HTR-8/SVneo (cell line): ENCODE data around the gene LRRC75B.
A peak's percentile ranks its signal among the peaks of the same experiment; 100 is the strongest.
"Not testable (repeated sequence)": the region's sequence is repeated elsewhere in the genome, so short reads cannot be mapped to it uniquely, and the experiment has no call there.

Source experiments
- DNase-seq: peaks from one replicate; pipeline ENCODE4 v3.0.0; 2011; ENCODE audit warnings: low spot score, mixed read lengths; ENCODE audit not compliant: insufficient read length
- FAIRE-seq: peaks from 2 replicates; lab custom pipeline; 2011; peaks lifted over from hg19 to GRCh38; lab: Jason Lieb, UNC

The LRRC75B gene

DNA sequence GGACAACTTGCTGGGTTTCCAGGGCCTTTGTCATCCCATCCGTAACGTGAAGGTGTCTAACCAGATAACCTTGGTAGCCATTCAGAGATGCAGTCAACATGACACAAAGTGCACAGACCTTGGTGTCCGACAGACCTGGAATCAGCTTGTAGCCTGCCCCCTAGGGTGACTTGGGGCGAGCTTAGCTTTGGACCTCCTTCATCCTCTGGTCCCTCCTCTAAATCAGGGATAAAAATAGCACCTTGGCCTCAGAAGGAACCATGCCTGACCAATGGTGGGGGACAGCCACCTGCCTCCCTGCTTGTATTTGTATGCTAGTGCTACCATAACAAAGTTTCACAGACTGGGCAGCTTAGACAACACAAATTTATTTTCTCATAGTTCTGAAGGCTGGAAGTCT is 33.4 kb downstream of the LRRC75B start:
- no peak for DNase-seq
- no peak for FAIRE-seq

DNA sequence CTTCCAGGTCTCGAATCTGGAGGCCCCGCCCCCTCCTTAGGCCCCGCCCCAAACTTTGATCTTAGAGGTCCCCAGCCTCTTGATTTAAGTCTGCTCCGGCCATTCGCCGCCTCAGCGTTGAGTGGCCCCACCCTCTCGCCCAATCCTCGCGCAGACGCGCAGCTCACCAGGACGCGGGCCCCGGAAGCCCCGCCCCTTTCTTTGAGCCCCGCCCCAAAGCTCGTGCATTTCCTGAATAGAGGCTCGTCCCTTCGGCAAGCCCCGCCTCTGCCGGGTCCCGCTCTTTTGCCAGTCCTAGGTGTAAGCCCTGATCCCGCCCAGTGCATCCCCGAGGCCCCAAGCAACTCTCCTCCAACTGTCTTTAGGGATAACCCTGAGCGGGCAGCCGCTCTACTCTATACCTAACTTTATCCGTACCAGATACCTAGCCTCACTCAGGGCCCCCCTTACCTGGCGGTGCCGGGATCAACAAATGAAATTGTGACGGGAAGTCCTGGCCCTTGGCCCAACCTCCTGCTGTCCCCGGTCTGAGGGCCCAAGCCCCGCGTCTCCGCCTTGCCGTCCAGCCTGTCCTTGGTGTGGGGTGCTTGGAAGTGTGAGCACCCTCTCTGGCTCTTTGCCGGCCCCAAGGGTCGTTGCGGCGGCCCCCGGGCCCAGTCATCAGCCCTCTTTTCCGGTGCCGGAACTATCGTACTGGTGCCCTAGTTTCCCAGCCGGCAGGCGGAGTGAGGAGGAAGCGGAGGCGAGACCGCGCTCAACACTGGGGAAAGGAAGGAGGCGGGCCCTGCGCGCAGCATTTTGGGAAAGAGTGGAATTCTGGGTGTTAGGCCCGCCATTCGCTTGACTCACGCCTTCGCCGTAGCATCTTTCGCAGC is 37.5 kb downstream of the LRRC75B start, which contains the start of gene SNRPD3:
Gene SNRPD3 (plus strand): TSS at position 835 of the 875 bp plus-strand sequence. CDS start 1,676 bp downstream, outside the sequence.
- no peak for FAIRE-seq
- peak; percentile 96 for DNase-seq

DNA sequence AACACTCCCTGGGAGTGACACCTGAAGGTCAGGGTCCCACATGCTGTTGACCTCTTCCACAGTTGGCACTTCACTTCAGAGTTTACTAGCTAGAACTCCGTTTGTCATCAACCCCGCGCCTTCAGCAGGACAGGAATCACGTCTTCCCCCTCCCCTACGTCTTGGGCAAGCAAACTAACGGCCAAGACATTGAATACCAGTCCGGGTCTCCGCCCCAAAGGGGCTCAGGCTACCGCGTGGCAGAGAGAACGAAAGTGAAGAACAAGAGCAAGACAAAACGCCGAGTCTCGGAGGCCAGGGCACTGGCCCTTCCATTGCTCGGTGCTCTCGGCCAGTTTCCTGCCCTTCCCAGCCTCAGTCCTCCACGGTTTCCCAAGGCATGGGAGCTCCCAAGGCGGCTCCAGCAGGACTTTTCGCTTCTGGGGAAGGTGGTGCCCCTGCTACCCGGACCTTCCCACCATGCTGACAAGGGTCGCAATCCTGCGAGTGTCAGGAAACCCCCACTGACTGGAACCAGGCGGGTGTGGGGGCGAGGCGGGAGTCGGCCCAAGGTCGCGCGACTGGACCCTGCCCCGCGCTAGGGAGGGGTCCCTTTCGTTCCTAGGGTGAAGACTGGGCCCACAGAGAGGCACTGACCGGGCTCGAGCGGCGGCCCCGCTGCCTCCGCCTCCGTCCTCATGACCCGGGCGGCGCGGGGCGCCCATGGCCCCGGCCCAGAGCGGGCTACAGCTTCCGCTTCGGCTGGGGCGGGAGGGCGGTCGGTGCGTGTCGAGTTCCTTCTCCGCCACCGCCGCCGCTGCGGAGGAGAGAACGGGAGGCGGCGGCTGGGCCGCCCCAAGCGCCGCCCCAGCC is 38.3 kb downstream of the LRRC75B start, which contains the start of gene GUCD1:
Gene GUCD1 (minus strand): TSS at position 826 of the 852 bp plus-strand sequence. CDS start 147 bp downstream, at position 679.
- DNase-seq (no peak), FAIRE-seq (no peak)

DNA sequence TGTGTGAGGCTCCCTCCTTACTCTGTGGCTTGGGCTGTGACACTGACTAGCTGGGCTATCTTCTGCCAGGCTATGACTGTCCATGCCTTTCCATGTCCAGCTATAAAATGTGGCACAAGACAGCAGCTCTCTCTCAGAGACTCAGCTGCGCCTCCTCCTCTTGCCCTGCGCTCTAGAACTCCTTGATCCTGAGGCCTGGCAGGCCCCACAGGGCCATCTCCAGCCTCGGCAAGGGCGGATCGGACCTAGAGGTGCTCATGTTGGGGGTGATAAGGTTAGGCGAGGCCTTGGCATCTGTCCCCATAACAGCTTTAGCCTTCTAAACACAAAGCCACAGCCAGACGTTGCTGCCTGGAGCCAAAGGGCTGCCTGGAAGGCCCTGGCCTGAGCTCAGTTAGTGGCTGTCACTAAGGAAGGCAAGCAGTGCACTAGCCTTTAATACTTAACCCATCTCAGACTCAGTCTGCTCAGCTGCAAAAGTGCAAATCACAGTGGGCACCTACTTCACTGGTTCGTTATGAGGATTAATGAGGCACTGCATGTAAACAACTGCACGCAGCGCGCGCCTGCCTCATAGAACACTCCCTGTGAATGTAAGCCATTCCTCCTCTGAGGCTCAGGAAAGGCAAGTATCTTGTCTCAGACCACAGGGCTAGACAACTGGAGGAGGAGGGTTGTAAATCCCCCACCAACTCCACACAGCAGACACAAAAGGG is 39.1 kb downstream of the LRRC75B start:
- FAIRE-seq (no peak), DNase-seq (no peak)

DNA sequence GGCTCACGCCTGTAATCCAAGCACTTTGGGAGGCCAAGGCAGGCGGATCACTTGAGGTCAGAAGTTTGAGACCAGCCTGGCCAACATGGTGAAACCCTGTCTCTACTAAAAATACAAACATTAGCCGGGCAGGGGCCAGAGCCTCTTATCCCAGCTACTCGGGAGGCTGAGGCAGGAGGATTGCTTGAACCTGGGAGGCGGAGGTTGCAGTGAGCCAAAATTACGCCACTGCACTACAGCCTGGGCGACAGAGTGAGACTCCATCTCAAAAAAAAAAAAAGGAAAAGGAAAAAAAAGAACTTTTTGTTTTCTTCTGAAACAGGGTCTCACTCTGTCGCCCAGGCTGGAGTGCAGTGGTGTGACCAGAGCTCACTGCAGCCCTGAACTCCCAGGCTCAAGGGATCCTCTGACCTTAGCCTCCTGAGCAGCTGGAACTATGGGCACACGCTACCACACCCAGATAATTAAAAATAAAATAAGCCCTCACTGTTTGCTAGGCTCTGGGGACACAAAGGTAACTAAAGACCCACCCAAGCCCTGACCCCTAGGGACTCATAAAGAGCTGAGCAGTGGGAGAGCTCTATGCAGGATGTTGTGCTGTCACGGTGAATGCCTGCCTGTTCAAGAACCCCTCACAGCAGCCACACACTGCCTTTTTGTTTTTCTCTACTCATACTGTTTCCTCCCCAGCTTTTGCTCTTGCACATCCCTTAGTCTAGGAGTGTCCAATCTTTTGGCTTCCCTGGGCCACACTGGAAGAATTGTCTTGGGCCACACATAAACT is 40.2 kb downstream of the LRRC75B start:
- FAIRE-seq, DNase-seq: not testable (repeated sequence)

DNA sequence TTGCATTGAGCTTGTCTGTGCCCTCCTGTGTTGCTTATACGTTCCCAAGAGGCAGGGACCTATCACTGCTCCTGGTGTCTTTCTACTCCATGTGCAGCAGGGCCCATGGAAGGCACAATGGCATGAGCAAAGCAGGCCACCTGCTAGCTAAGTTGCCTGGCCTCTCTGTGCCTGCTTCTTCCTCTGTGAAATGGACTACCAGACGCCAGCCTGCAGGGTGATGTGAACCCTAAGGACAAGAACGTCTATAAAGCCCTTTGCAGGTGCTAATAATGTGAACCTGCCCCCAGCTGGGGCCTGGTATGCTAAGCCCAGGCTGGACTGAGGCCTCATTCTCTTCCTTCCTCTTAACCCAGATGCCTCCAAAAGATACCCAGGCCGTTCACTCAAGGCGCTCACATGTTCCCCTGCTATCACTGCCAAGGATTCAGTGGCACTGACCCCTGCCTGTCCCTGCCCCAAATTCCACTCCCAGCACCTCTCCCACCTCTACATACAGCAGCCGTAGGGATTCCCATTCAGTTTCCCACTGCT is 41.9 kb downstream of the LRRC75B start:
- FAIRE-seq (no peak), DNase-seq (no peak)

DNA sequence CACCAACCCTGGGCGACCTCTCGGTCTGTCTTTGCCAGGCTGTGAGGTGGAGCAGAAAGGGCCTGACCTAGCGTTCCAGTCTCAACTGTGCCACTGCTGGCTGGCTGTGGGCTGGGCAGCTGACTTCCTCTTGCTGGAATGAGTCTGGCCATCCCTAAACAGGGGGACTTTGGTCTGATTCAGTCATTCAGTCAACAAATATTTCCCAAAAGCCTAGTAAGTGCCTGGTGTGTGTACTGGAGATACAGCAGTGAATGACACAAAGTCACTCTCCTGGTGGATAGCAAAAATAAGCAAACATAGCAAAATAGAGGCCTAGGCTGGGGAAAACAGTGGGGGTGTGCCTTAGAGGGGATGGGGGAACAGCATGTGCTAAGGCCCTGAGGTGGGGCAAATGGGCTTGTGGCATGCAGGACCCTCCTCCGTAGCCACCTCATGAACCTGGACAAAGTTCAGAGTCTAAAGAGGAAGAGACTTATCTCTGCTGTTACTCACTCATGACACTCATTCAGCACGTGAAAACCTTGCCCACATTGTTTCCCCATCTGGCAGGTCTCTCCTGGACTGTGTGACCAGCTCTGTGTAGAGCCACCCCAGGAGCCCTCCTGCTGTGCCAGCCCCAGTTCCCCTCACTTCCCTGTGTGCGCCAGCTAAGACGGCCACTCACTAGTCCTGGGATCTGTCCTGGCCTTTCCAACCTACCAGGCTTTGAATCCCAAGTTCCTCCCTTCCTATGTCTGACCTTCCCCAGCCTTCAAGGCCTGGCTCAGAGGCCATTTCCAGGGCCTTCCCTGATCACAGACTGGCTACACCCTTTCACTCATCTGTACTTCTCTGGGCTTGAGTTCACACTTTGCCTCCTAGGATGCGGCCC is 42.6 kb downstream of the LRRC75B start:
- FAIRE-seq (no peak), DNase-seq (no peak)

DNA sequence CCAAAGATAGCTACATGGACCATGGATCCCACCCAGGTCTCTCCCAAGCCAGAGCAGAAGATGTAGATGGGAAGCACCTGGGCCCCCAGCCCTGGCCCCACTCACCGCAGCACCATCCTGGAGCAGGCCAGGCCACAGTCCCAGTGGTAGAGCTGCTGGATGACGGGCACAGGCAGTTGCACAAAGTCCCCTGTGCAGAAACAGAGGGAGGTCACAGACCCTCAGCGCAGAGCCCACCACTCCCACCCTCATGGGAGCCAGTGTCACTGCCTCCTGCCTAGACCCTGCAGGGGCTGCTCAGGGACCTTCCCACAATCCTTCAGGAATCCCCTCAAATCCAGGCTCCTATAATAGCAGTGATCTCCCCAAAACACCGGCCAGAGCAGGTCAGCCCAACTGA is 44.1 kb downstream of the LRRC75B start:
- DNase-seq (no peak), FAIRE-seq (no peak)

DNA sequence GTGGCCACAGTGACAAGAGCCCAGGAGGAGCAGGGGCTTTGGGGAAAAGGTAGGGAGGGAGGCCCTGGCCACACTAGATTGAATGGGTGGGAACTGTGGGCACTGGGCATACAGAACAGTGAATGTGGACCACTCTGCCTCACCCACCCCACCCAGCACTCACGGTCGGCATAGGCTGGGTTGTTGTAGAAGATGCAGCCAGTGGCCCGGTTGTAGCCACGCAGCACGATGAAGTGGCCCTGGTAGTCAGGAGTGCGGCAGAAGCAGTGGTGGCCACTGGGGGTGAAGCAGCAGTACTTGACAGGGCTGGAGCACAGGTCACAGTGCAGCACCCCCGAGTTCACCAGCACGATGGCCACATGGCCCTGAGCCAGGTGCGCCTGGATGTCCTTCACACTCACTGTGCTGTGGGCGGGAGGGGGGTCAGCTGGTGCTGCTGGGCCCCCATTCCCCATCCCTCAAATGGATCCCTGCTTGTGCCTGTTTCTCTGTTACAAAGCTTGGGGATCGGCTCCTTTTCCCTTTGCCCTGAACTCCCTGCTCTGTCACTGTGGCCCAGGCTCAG is 49.1 kb downstream of the LRRC75B start:
- no peak for DNase-seq
- FAIRE-seq = no peak

DNA sequence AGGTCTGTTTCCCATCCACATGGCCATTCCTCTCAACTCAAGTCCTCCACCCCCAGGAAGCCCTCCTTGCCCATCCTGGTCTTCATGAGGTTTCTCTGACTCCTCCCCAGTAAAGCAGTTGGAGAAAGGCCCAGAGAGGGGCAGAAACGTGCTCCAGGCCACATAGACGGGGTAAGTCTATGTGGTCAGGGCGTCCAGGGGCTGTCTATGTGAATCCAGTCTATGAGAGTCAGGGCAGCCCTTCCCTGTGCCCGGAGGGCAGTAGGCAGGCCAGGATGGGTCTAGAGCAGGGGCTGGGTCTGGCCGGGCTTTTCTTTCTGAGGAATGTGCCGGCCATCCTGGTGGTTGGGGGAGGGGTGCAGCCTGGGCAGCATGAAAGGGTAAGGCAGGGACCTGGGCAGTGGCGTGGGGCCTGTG is 49.7 kb downstream of the LRRC75B start:
- no peak for FAIRE-seq

DNA sequence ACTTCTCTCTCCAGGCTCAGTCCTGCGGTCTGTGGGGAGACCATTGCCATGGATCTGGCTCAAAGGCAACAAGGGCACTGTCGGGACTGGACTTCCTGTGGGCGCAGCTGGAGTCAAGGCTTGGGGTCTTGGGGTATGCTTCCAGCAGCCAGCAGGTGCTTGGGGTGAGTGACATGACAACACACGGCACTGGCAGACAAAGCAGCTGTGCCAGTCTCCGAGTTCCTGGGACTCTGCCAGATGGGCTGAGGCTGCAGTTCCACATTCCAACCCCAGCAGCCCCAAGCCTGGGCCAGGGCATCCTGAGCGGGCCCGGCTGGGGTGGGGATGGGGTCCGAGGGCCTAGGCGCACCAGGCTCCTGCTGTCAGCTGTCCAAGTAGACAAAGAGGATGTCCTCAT is 50.2 kb downstream of the LRRC75B start:
- DNase-seq (no peak), FAIRE-seq (no peak)

More for the DNA sequence above, 49.7 kb downstream of the LRRC75B start:
- no peak for DNase-seq

DNA sequence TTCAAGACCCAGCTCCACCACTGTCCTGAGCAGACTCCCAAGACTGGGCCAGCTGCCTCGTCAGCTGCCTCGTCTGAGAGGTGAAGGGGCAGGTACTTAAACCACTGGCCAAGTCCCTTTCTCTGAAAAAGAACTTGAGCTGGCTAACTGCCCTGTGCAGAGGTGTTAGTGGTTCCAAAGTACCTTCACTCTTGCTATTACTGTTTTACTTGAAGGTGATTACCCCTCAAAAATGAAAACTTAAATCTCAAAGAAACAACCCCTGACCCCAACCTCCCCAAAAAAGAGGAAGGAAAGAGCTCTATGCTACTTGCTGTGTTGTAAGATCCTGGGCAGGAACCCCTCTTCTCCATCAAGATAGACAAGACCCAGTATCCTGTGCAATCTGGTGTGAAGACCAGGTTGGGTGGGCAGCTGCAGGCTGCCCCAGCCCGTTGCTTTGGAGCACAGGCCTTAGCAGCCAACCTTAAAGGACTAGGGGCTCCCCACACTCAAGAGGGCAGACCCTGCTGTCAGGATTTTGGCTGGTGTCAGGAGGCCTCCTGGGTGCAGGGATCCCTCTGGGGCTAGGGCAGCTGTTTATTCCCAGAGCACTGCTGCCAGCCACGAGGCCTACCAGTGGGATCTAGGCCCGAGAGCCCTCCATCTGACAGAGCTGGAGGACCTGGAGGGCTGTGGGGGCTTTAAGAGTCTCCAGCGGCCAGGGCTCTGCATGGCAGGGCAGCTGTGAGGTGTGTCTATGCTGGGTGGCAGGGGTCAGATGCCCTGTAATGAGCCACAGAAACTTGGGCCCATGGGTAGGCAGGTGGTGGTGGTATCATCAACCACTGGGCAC is 51.0 kb downstream of the LRRC75B start:
- FAIRE-seq = no peak
- DNase-seq = no peak

DNA sequence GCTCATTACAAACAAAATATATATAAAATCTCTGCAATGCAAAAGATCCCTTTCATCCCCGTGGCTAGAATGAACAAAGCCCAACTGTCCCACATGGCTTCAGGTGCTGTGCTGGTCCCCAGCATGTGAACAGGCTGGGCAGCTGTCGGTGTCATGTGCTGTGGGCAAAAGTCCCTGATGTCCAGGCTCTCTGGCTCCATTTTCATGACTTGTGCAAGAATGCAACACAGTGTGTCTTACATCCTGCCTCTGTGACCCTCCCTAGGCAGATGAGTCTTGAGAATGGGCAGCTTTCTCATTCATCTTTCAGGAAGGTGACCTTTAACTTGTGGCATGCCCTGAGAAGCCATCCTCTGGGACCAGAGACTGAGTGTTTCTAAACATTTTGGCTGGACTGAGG is 52.4 kb downstream of the LRRC75B start:
- FAIRE-seq (no peak), DNase-seq (no peak)

DNA sequence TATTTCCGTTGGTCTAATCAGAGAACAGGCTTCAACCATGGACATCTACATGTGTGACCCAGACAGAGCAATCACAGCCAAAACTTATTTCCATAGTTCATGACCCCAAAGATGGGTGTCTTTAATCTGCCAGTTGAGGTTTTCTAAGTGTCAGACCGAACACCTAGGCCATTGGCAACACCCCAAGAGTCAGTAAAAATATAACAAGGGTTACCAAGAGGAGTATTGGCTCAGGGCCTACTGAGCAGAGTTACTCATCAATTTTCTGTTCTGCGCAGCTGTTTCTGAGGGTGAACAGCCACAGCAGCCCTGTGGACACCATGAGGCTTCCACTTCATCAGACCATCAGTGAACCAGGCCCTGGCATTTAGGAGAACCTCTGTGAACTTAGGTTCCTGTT is 56.8 kb downstream of the LRRC75B start:
- DNase-seq (no peak), FAIRE-seq (no peak)
